Keratinocyte (primary cell): Measurements from ENCODE around the gene PAPOLA. TPM values are rescaled to one million over a fixed set of nuclear protein-coding genes. Genes with fewer than 3 reads are reported as not detected.

Source experiments
- DNase-seq: peaks from one replicate; pipeline ENCODE4 v3.0.0-alpha.2; 2011; ENCODE audit warnings: low read depth, missing footprints, low spot score
- FAIRE-seq: peaks from 2 replicates; lab custom pipeline; 2011; peaks lifted over from hg19 to GRCh38; lab: Jason Lieb, UNC
- H2AFZ ChIP-seq: 2 replicates; pipeline ENCODE4 v1.6.0; 2012; ENCODE audit warnings: low read length, control low read depth, inconsistent platforms; ENCODE audit not compliant: control insufficient read depth
- H3K27ac ChIP-seq: 2 replicates; pipeline ENCODE4 v1.5.1; 2011; ENCODE audit warnings: low read length; ENCODE audit not compliant: control insufficient read depth, insufficient read depth
- H3K27me3 ChIP-seq: 3 replicates; pipeline ENCODE4 v1.6.0; 2011; ENCODE audit warnings: low read length; ENCODE audit not compliant: control insufficient read depth, insufficient read depth; ENCODE audit errors: extremely low read depth
- H3K36me3 ChIP-seq, 2 experiments: 2 replicates in 1 of 2; 3 replicates in 1 of 2; pipeline ENCODE4 v1.5.1; 2011; ENCODE audit warnings: low read length in 2 of 2, mild to moderate bottlenecking in 1 of 2; ENCODE audit not compliant: control insufficient read depth in 2 of 2, insufficient read depth in 2 of 2; ENCODE audit errors: extremely low read depth in 1 of 2
- H3K4me1 ChIP-seq: 3 replicates; pipeline ENCODE4 v1.5.1; 2011; ENCODE audit warnings: low read length; ENCODE audit not compliant: control insufficient read depth, insufficient read depth; ENCODE audit errors: extremely low read depth
- H3K4me2 ChIP-seq: 3 replicates; pipeline ENCODE4 v1.6.0; 2011; ENCODE audit warnings: low read depth, low read length; ENCODE audit not compliant: control insufficient read depth, insufficient read depth; ENCODE audit errors: extremely low read depth
- H3K4me3 ChIP-seq, 3 experiments: fragments of 200-600 bp in 1 of 3; sonication (generic) in 1 of 3; 2 replicates in 2 of 3; 3 replicates in 1 of 3; pipeline ENCODE4 v1.5.1; 2011 to 2016; ENCODE audit warnings: low read length in 3 of 3, mild to moderate bottlenecking in 3 of 3, control low read depth in 2 of 3, inconsistent platforms in 1 of 3, low read depth in 1 of 3, mixed read lengths in 1 of 3, mixed run types in 1 of 3, moderate library complexity in 1 of 3; ENCODE audit not compliant: control insufficient read depth in 2 of 3, insufficient read depth in 2 of 3; ENCODE audit errors: extremely low read depth in 1 of 3
- H3K79me2 ChIP-seq: 2 replicates; pipeline ENCODE4 v1.6.0; 2012; ENCODE audit warnings: low read length; ENCODE audit not compliant: control insufficient read depth, insufficient read depth
- H3K9ac ChIP-seq: 3 replicates; pipeline ENCODE4 v1.6.0; 2011; ENCODE audit warnings: low read length; ENCODE audit not compliant: control insufficient read depth, insufficient read depth; ENCODE audit errors: extremely low read depth
- H3K9me1 ChIP-seq: 3 replicates; pipeline ENCODE4 v1.6.0; 2011; ENCODE audit warnings: low read length; ENCODE audit not compliant: control insufficient read depth, insufficient read depth; ENCODE audit errors: extremely low read depth
- H3K9me3 ChIP-seq: 2 replicates; pipeline ENCODE4 v1.5.1; 2012; ENCODE audit warnings: low read depth, low read length; ENCODE audit not compliant: control insufficient read depth
- H4K20me1 ChIP-seq: 3 replicates; pipeline ENCODE4 v1.6.0; 2011; ENCODE audit warnings: low read length; ENCODE audit not compliant: control insufficient read depth, insufficient read depth; ENCODE audit errors: extremely low read depth
- CTCF ChIP-seq, 3 experiments: IDR thresholded peaks in 1 of 3; conservative IDR thresholded peaks in 1 of 3; optimal IDR thresholded peaks in 1 of 3; 2 replicates in 2 of 3; 3 replicates in 1 of 3; pipeline versions ENCODE3 to v1.5.1; 2011; ENCODE audit warnings: low read length in 3 of 3, mild to moderate bottlenecking in 3 of 3, moderate library complexity in 2 of 3, control low read depth in 1 of 3, inconsistent platforms in 1 of 3; ENCODE audit not compliant: insufficient read depth in 2 of 3; ENCODE audit errors: extremely low read depth in 1 of 3
- EZH2 ChIP-seq: IDR thresholded peaks from one replicate; pipeline ENCODE4 v1.6.1; 2012; ENCODE audit warnings: inconsistent platforms, mild to moderate bottlenecking, low read length, moderate library complexity
- dilution Hi-C: fragments of 300-500 bp; cut with MboI; formaldehyde crosslinking; loops from one replicate; pipeline ENCODE4 v1.7.0; 2020; ENCODE audit warnings: low sequenced_read_pairs; ENCODE audit not compliant: extremely low pct_ligation_motif_present
- polyA plus RNA-seq, 5 experiments: library from polyadenylated mRNA; depleted of rRNA in 3 of 5; stranded (reverse) in 3 of 5; stranded (forward) in 1 of 5; unstranded in 1 of 5; fragments of >200 nt; gene quantifications; 1 replicate in 1 of 5; 2 replicates in 3 of 5; 3 replicates in 1 of 5; pipeline versions ENCODE4 v1.2.1 to v1.2.3, GENCODE V29; 2011 to 2012; ENCODE audit warnings: missing spikeins in 2 of 5, low read depth in 1 of 5, low replicate concordance in 1 of 5

PAPOLA gene
- polyA plus RNA-seq, 1 donor (not counting 4 experiments of a cell fraction or from before 2014, with no cell fraction given), result 154 TPM

GRCh38 chr14:96598332-96598928, 96.2 kb downstream of the PAPOLA start:
- FAIRE-seq, result no peak
- no peak for DNase-seq
- no peak overlapping the region for H3K4me3 ChIP-seq
- H3K4me2 ChIP-seq, result no peak overlapping the region
- TF ChIP-seq EZH2 (no peak), CTCF (optimal IDR thresholded peaks at IDR 0.05 in 1 of 3, IDR thresholded peaks at IDR 0.05 in 1 of 3, conservative IDR thresholded peaks at IDR 0.05 in 1 of 3; ENCODE audit: extremely low read depth in 1 of 3, insufficient read depth in 2 of 3, low read length in 3 of 3) (no peak)
- H3K27me3 ChIP-seq, result peaks cover 30% of the 10 kb centered on the region
- no peaks in the 10 kb centered on the region for H3K4me1 ChIP-seq
- dilution Hi-C loops, result no loop called here
- H2AFZ ChIP-seq, result no peak overlapping the region
- H3K27ac ChIP-seq, result no peak overlapping the region
- no peaks in the 10 kb centered on the region for H3K79me2 ChIP-seq
- no peak overlapping the region for H3K9ac ChIP-seq
- H3K9me1 ChIP-seq, result no peaks in the 10 kb centered on the region
- no peaks in the 10 kb centered on the region for H3K36me3 ChIP-seq
- no peaks in the 10 kb centered on the region for H4K20me1 ChIP-seq
- no peaks in the 10 kb centered on the region for H3K9me3 ChIP-seq

GRCh38 chr14:96599076-96599475, 96.9 kb downstream of the PAPOLA start:
- no peak overlapping the region for H3K27ac ChIP-seq
- DNase-seq (no peak), FAIRE-seq (no peak)
- no peaks in the 10 kb centered on the region for H4K20me1 ChIP-seq
- no peaks in the 10 kb centered on the region for H3K9me3 ChIP-seq
- no peaks in the 10 kb centered on the region for H3K9me1 ChIP-seq
- TF ChIP-seq EZH2 (no peak), CTCF (optimal IDR thresholded peaks at IDR 0.05 in 1 of 3, IDR thresholded peaks at IDR 0.05 in 1 of 3, conservative IDR thresholded peaks at IDR 0.05 in 1 of 3; ENCODE audit: extremely low read depth in 1 of 3, insufficient read depth in 2 of 3, low read length in 3 of 3) (no peak)
- H3K4me2 ChIP-seq, result no peak overlapping the region
- H3K4me3 ChIP-seq, result no peak overlapping the region
- dilution Hi-C loops, result no loop called here
- H2AFZ ChIP-seq, result no peak overlapping the region
- no peaks in the 10 kb centered on the region for H3K4me1 ChIP-seq
- no peaks in the 10 kb centered on the region for H3K79me2 ChIP-seq
- H3K36me3 ChIP-seq, result no peaks in the 10 kb centered on the region
- H3K9ac ChIP-seq, result no peak overlapping the region
- H3K27me3 ChIP-seq, result peaks cover 35% of the 10 kb centered on the region
